Natural killer cell (primary cell): ENCODE results near the gene TICAM2. TPM values are rescaled to one million over a fixed set of nuclear protein-coding genes. Genes with fewer than 3 reads are reported as not detected.

Source experiments
- ATAC-seq, 3 donors: fragments of 150-1000 bp in 2 of 3; fragments of 200-7000 bp in 1 of 3; cut with Tn5 transposase; 1 replicate in 1 of 3; 2 replicates in 2 of 3; pipeline ENCODE4 v1.10.0; 2021; ENCODE audit warnings: mild to moderate bottlenecking in 2 of 3, moderate library complexity in 2 of 3
- DNase-seq, 2 donors: peaks; one replicate each; pipeline versions ENCODE4 v3.0.0 to v3.0.0-alpha.2; 2013 to 2021; ENCODE audit warnings: mixed read lengths in 1 of 2
- H3K27ac ChIP-seq: one replicate; pipeline ENCODE4 v1.5.1; 2013; ENCODE audit warnings: mild to moderate bottlenecking, low read length
- H3K27me3 ChIP-seq: one replicate; pipeline ENCODE4 v1.6.1; 2013; ENCODE audit warnings: low read length; ENCODE audit not compliant: control insufficient read depth, insufficient read depth
- H3K36me3 ChIP-seq: one replicate; pipeline ENCODE4 v1.6.1; 2013; ENCODE audit warnings: low read length; ENCODE audit not compliant: control insufficient read depth, insufficient read depth
- H3K4me1 ChIP-seq: one replicate; pipeline ENCODE4 v1.6.1; 2013; ENCODE audit warnings: low read length; ENCODE audit not compliant: control insufficient read depth, insufficient read depth
- H3K4me3 ChIP-seq: one replicate; pipeline ENCODE4 v1.5.1; 2013; ENCODE audit warnings: low read length
- H3K9me3 ChIP-seq: one replicate; pipeline ENCODE4 v1.6.1; 2013; ENCODE audit warnings: low read length; ENCODE audit not compliant: control insufficient read depth, insufficient read depth
- H3K27ac Mint-ChIP-seq, 2 donors: one replicate each; pipeline ENCODE4 v1.8.0; 2022; ENCODE audit warnings: mild to moderate bottlenecking in 2 of 2, mixed read lengths in 2 of 2, moderate library complexity in 1 of 2
- H3K27me3 Mint-ChIP-seq, 2 donors: one replicate each; pipeline ENCODE4 v1.8.0; 2022; ENCODE audit warnings: low read depth in 2 of 2, mixed read lengths in 2 of 2
- H3K36me3 Mint-ChIP-seq: one replicate; pipeline ENCODE4 v1.8.0; 2022; ENCODE audit warnings: mixed read lengths
- H3K4me1 Mint-ChIP-seq, 2 donors: one replicate each; pipeline ENCODE4 v1.8.0; 2022; ENCODE audit warnings: mixed read lengths in 2 of 2
- H3K4me3 Mint-ChIP-seq: one replicate; pipeline ENCODE4 v1.8.0; 2022; ENCODE audit warnings: mild to moderate bottlenecking, moderate library complexity, mixed read lengths
- H3K9me3 Mint-ChIP-seq, 2 donors: one replicate each; pipeline ENCODE4 v1.8.0; 2022; ENCODE audit warnings: mixed read lengths in 2 of 2
- CTCF ChIP-seq: fragments of 200-600 bp; IDR thresholded peaks from one replicate; pipeline ENCODE4 v1.8.0; 2022; ENCODE audit warnings: antibody characterized with exemption
- WGBS: methylation state at CpG from one replicate; pipeline ENCODE4 v1.1.7; 2013; ENCODE audit warnings: missing lambda C conversion rate; ENCODE audit not compliant: insufficient coverage; 5-methylcytosine and 5-hydroxymethylcytosine counted together
- intact Hi-C: fragments of 100-400 bp; cut with micrococcal nuclease; formaldehyde crosslinking; loops from one replicate; pipeline ENCODE4 v1.14.2; 2022
- total RNA-seq, 4 donors: library from RNA; stranded (reverse); fragments of 120-200 nt in 1 of 4; gene quantifications; one replicate each; pipeline versions ENCODE4 v1.2.3 to v1.2.4, GENCODE V29; 2013 to 2022

Gene TICAM2
- total RNA-seq, 3 donors from 2014 or later (not counting 1 experiment from before 2014, with no cell fraction given), result 0.61 to 1.4 (median 1.3) TPM

- TF ChIP-seq CTCF, result no peak
- Histone ChIP-seq H3K27me3 (no peaks in the 10 kb centered on the region), H3K27ac (no peak overlapping the region), H3K4me1 (peaks cover 9% of the 10 kb centered on the region), H3K9me3 (no peaks in the 10 kb centered on the region), H3K36me3 (no peaks in the 10 kb centered on the region), H3K4me3 (no peak overlapping the region)
- Mint-ChIP-seq H3K27ac (peak overlapping the region; percentile 3 to 52), H3K27me3 (no peaks in the 10 kb centered on the region), H3K36me3 (no peaks in the 10 kb centered on the region), H3K4me3 (peak overlapping the region; percentile 51), H3K4me1 (peaks cover 14 to 31% of the 10 kb centered on the region in 2 donors), H3K9me3 (no peaks in the 10 kb centered on the region)
- intact Hi-C loops, result no loop called here
- DNase-seq (no peak), ATAC-seq (no peak)
- WGBS, result 98% methylated on average over 2 of the region's 2 CpGs
These were observed 2.4 kb downstream of the TICAM2 start for GRCh38 chr5:115599924-115600323.

- Histone ChIP-seq H3K27me3 (no peaks in the 10 kb centered on the region), H3K4me1 (peaks cover 9% of the 10 kb centered on the region), H3K9me3 (no peaks in the 10 kb centered on the region), H3K27ac (no peak overlapping the region), H3K4me3 (no peak overlapping the region), H3K36me3 (no peaks in the 10 kb centered on the region)
- DNase-seq, result no peak
- no peak for ATAC-seq
- TF ChIP-seq CTCF, result no peak
- 94% methylated on average over 1 of the region's 1 CpG for WGBS
- Mint-ChIP-seq H3K27ac (peak overlapping the region; percentile 3 to 52), H3K36me3 (no peaks in the 10 kb centered on the region), H3K27me3 (no peaks in the 10 kb centered on the region), H3K9me3 (no peaks in the 10 kb centered on the region), H3K4me3 (peak overlapping the region; percentile 41), H3K4me1 (peaks cover 14 to 31% of the 10 kb centered on the region in 2 donors)
- intact Hi-C loops, result no loop called here
These were observed 2.8 kb downstream of the TICAM2 start for GRCh38 chr5:115599502-115599901.

GRCh38 chr5:115594128-115595047 is 7.9 kb downstream of the TICAM2 start:
- no peak overlapping the region for H3K4me3 Mint-ChIP-seq
- intact Hi-C loops, result no loop called here
- Histone ChIP-seq H3K27ac (no peak overlapping the region), H3K36me3 (no peaks in the 10 kb centered on the region), H3K4me3 (no peak overlapping the region), H3K4me1 (no peaks in the 10 kb centered on the region), H3K27me3 (no peaks in the 10 kb centered on the region), H3K9me3 (no peaks in the 10 kb centered on the region)
- no peak for DNase-seq
- no peaks in the 10 kb centered on the region for H3K27me3 Mint-ChIP-seq
- TF ChIP-seq CTCF, result no peak
- no peak overlapping the region for H3K27ac Mint-ChIP-seq
- 90% methylated on average over 1 of the region's 2 CpGs for WGBS
- no peaks in the 10 kb centered on the region for H3K9me3 Mint-ChIP-seq
- peaks cover 0 to 1% of the 10 kb centered on the region in 2 donors for H3K4me1 Mint-ChIP-seq
- H3K36me3 Mint-ChIP-seq, result no peaks in the 10 kb centered on the region
- ATAC-seq, result no peak
